Heart right ventricle (tissue), 16 donors: ENCODE results near the gene RPA3. TPM values are rescaled to one million over a fixed set of nuclear protein-coding genes. Genes with fewer than 3 reads are reported as not detected.

ENCODE experiments used
- ATAC-seq, 8 donors: fragments of 200-7000 bp; cut with Tn5 transposase; one replicate each; pipeline ENCODE4 v1.9.1; 2020; ENCODE audit warnings: mild to moderate bottlenecking in 8 of 8, moderate library complexity in 8 of 8, moderate number of reproducible peaks in 1 of 8
- DNase-seq, 2 donors: peaks; one replicate each; pipeline ENCODE4 v3.0.0-alpha.2; 2020
- H3K27ac ChIP-seq, 10 donors: fragments of 200-600 bp; sonication (generic) in 2 of 10; one replicate each; pipeline versions ENCODE4 v1.5.0 to v1.8.0; 2020 to 2022; ENCODE audit warnings: mild to moderate bottlenecking in 3 of 10
- H3K27me3 ChIP-seq, 7 donors: fragments of 200-600 bp; one replicate each; pipeline ENCODE4 v1.8.0; 2021 to 2022; ENCODE audit warnings: mild to moderate bottlenecking in 2 of 7
- H3K36me3 ChIP-seq, 9 donors: fragments of 200-600 bp; sonication (generic) in 1 of 9; one replicate each; pipeline versions ENCODE4 v1.5.0 to v1.8.0; 2020 to 2022; ENCODE audit warnings: mild to moderate bottlenecking in 2 of 9
- H3K4me1 ChIP-seq, 9 donors: fragments of 200-600 bp; sonication (generic) in 1 of 9; one replicate each; pipeline versions ENCODE4 v1.5.0 to v1.8.0; 2020 to 2022; ENCODE audit warnings: mild to moderate bottlenecking in 4 of 9
- H3K4me3 ChIP-seq, 10 donors: fragments of 200-600 bp; sonication (generic) in 2 of 10; one replicate each; pipeline versions ENCODE4 v1.5.0 to v1.8.0; 2020 to 2022; ENCODE audit warnings: mild to moderate bottlenecking in 7 of 10, moderate library complexity in 2 of 10
- H3K9me3 ChIP-seq, 11 donors: fragments of 200-600 bp in 10 of 11; sonication (generic) in 2 of 11; one replicate each; pipeline versions ENCODE4 v1.5.0 to v1.8.0; 2013 to 2022; ENCODE audit warnings: mild to moderate bottlenecking in 2 of 11, control low read depth in 1 of 11, moderate library complexity in 1 of 11
- WGBS, 2 donors: extraction: QIAGEN DNeasy Blood & Tissue Kit; methylation state at CpG; one replicate each; pipeline ENCODE4 v1.1.7; 2013; ENCODE audit warnings: inconsistent platforms in 1 of 2; 5-methylcytosine and 5-hydroxymethylcytosine counted together
- intact Hi-C, 10 donors: fragments of 100-400 bp; cut with DNase I; formaldehyde crosslinking; loops; one replicate each; pipeline versions ENCODE4 v1.11.1 to v1.14.2; 2022
- polyA plus RNA-seq, 2 donors: library from polyadenylated mRNA; stranded (reverse); fragments of 200-250 nt; gene quantifications; one replicate each; pipeline ENCODE4 v1.2.3, GENCODE V29; 2013
- total RNA-seq, 10 donors: library from RNA; stranded (reverse); fragmentation: NEBNext Ultra II Directional in 3 of 10; extraction: Animal tissue kit (Norgen Biotek cat#: 25700) in 3 of 10; gene quantifications; one replicate each; pipeline versions ENCODE4 v1.2.1 to v1.2.4, GENCODE V29; 2021 to 2023
- TF ChIP-seq, protein P1 (sequence below), 9 donors: fragments of 200-600 bp; sonication (generic) in 2 of 9; IDR thresholded peaks; one replicate each; pipeline versions ENCODE4 v1.5.0 to v1.8.0; 2021 to 2022; ENCODE audit warnings: antibody characterized with exemption in 9 of 9, mild to moderate bottlenecking in 5 of 9, moderate library complexity in 1 of 9
- donor health status: Arrhythmogenic right ventricular cardiomyopathy.
- donor health status: ischemic (EF 13 %, LVEDD 7.1; RV severe dilation, severe dysfunction).
- donor health status: healthy with polysubstance abuse.
- donor health status: DM: no; HTN: yes; CAD: no.
- donor health status: DM: no; HTN: no; CAD: no.
- donor health status: ischemic (EF 25% LVEDD 6.9; RV normal size, moderate dysfunction).
- donor health status: ischemic (EF 25% LVEDD 5.7; RV mildly dilated, moderate dysfunction).
- donor health status: healthy.
- donor health status: DM: yes; HTN: yes; CAD: no.
- donor health status: Ischemic cardiomyopathy.
- donor health status: ischemic (EF 35%, LVEDD 5.7; RV mildly dilated, moderate dysfunction).
- donor health status: nonischemic (EF 11% LVEDD 7.7; RV severe dilation, severe dysfunction).
- donor health status: DM: yes; HTN: yes; CAD: no.
- donor health status: PGD.
- donor health status: ischemic (EF 29% LVEDD 5.4; RV normal size, mild dysfunction).
- donor health status: nonischemic (EF 23%, LVEDD 6.1; RV moderate dilation, normal function).

The RPA3 gene
- total and polyA plus RNA-seq, 12 donors, result 15.9 to 25.9 (median 22.1) TPM

DNA sequence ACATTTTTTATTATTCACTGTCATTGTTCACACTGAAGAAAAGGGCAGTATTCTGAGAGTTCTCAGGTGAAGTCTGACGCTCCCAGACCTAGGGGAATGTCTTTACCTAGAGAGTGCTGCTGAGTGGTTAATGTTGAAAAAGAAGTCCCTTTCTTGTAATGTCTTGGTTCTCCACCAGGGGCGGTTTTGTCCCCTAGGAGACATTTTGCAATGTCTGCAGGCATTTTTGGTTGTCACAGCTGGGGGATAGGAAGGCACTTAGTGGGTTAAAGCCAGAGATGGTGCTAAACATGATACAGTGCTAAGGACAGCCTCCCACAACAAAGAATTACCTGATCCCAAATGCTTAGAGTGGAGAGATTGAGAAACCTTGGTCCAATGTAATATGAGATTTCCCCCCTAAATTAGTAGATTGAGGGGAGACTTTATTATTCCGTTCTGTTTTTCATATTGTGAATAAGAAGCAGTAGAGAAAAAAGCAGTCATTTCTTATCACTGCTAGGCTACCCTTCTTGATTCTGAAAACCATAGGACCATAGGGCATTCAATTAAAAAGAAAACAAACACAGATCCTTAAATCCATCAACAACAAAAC lies 64.7 kb downstream of the RPA3 start:
- ATAC-seq, result no peak
- Histone ChIP-seq H3K4me3 (no peak overlapping the region), H3K27ac (no peak overlapping the region), H3K9me3 (peaks cover 0 to 16% (median 0%) of the 10 kb centered on the region in 11 donors), H3K36me3 (no peaks in the 10 kb centered on the region), H3K27me3 (no peaks in the 10 kb centered on the region), H3K4me1 (peaks cover 0 to 31% (median 12%) of the 10 kb centered on the region in 9 donors)
- intact Hi-C loops, result no loop called here
- WGBS, 2 donors, result 71 to 76% methylated on average over 3 of the region's 3 CpGs
- TF ChIP-seq, protein P1, sequence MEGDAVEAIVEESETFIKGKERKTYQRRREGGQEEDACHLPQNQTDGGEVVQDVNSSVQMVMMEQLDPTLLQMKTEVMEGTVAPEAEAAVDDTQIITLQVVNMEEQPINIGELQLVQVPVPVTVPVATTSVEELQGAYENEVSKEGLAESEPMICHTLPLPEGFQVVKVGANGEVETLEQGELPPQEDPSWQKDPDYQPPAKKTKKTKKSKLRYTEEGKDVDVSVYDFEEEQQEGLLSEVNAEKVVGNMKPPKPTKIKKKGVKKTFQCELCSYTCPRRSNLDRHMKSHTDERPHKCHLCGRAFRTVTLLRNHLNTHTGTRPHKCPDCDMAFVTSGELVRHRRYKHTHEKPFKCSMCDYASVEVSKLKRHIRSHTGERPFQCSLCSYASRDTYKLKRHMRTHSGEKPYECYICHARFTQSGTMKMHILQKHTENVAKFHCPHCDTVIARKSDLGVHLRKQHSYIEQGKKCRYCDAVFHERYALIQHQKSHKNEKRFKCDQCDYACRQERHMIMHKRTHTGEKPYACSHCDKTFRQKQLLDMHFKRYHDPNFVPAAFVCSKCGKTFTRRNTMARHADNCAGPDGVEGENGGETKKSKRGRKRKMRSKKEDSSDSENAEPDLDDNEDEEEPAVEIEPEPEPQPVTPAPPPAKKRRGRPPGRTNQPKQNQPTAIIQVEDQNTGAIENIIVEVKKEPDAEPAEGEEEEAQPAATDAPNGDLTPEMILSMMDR (IDR thresholded peaks at IDR 0.05), result peak; percentile 9 to 50 (median 37)
- DNase-seq, result no peak

DNA sequence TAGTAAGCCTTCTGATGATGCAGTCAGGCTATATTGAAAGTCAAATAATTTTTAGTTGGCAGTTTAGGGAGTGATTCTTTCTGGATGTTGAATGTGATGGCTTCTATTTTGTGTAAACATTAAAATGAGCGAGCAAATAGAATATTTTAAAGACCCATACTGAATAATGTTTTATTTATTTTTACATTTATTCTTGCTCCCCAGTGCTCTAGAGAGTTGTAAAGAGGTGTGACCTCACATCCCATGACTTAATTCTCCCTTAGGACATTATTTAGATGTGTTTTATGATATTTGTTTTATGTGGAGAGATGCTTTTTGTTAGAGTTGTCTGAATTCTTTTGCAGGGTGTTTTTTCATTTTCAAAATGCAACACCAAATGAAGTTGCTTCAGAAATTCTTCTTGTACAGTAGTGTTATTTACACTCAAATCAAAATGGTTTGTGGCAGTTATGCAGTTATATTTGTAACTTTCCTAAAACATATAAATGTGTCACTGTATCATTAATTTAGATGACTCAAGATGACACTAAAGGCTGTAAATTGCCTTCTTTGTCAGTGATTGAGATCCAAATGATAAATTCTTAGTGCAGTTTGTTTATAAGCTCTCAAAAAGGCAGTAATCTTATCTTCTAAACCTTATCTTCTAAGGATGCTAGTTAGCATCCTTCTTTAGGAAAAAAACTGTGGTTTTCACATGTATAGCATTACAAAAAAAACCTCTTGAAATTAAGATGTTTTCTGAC lies 65.4 kb downstream of the RPA3 start:
- TF ChIP-seq, protein P1 (IDR thresholded peaks at IDR 0.05), result no peak
- H3K27me3 ChIP-seq, result no peaks in the 10 kb centered on the region
- peaks cover 0 to 13% (median 0%) of the 10 kb centered on the region in 11 donors for H3K9me3 ChIP-seq
- WGBS, 2 donors, result 93 to 95% methylated on average over 1 of the region's 1 CpG
- peaks cover 0 to 31% (median 12%) of the 10 kb centered on the region in 9 donors for H3K4me1 ChIP-seq
- ATAC-seq (no peak), DNase-seq (no peak)
- H3K27ac ChIP-seq, result no peak overlapping the region
- H3K36me3 ChIP-seq, result no peaks in the 10 kb centered on the region
- H3K4me3 ChIP-seq, result no peak overlapping the region
- intact Hi-C loops, result no loop called here

DNA sequence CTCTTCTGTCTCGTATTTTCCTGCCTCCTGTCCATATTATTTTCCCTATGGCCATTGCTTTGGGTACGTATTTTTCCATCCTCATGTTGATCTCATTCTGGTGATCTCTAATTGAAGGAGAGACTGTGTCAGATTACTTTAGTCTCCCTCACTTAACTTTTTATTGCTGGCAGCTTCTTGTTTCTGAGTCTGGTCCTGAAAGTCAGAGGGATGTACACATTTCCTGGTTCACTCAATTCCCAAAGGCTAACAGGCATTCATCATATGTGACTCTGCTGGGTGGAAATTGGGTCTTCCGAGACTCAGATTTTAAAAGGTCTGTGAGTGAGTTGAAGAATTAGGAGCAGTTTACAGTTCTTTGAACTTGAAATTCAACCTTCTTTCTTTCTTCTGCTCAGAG lies 66.9 kb downstream of the RPA3 start:
- Histone ChIP-seq H3K36me3 (no peaks in the 10 kb centered on the region), H3K9me3 (peaks cover 0 to 4% (median 0%) of the 10 kb centered on the region in 11 donors), H3K4me3 (no peak overlapping the region), H3K27me3 (no peaks in the 10 kb centered on the region), H3K27ac (no peak overlapping the region), H3K4me1 (peaks cover 0 to 31% (median 12%) of the 10 kb centered on the region in 9 donors)
- ATAC-seq, result no peak
- TF ChIP-seq, protein P1 (IDR thresholded peaks at IDR 0.05), result no peak
- intact Hi-C loops, result no loop called here
- 82 to 89% methylated on average over 3 of the region's 3 CpGs for WGBS, 2 donors
- no peak for DNase-seq

DNA sequence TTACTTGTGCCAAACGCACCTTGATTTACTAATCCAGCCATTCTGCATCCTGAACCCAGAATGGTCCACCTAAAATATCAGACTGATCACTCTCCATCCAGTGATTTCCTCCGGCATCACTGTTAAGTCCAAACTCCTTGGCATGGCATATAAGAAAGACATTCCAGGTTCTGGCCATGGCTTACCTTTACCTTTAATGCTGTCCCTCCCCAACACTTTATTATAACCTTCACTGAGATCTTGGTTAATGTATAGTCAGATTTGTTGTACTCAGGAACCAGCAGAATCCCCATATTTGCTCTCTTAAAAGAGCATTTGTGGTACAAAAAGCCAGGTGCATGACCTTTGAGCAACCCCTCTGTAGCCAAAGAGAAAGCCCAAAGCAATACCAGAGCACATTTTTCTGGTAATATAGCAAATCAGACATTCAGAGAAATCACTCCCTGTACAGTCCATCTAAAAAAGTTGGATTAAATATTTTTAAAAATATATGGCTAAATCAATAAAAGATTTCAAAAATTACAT lies 67.7 kb downstream of the RPA3 start:
- ATAC-seq, result no peak
- H3K27me3 ChIP-seq, result no peaks in the 10 kb centered on the region

More for the DNA sequence above, 67.7 kb downstream of the RPA3 start:
- H3K9me3 ChIP-seq, result peaks cover 0 to 6% (median 0%) of the 10 kb centered on the region in 11 donors
- no peak for DNase-seq
- intact Hi-C loops, result no loop called here
- no peak overlapping the region for H3K27ac ChIP-seq
- 97 to 99% methylated on average over 2 of the region's 2 CpGs for WGBS, 2 donors
- peaks cover 0 to 31% (median 12%) of the 10 kb centered on the region in 9 donors for H3K4me1 ChIP-seq
- no peaks in the 10 kb centered on the region for H3K36me3 ChIP-seq
- TF ChIP-seq, protein P1 (IDR thresholded peaks at IDR 0.05), result no peak
- no peak overlapping the region for H3K4me3 ChIP-seq
